Measurements from ENCODE around the gene TMUB2. TPM values are rescaled to one million over a fixed set of nuclear protein-coding genes. Genes with fewer than 3 reads are reported as not detected.

Gene TMUB2
- total RNA-seq, 1 donor from 2014 or later, result 33.5 TPM

GRCh38 chr17:44197980-44198720 is 11.4 kb downstream of the TMUB2 start:
- H3K4me3 Mint-ChIP-seq, result peak overlapping the region; percentile 87
- H3K9me3 Mint-ChIP-seq, result no peaks in the 10 kb centered on the region
- no peaks in the 10 kb centered on the region for H3K27me3 Mint-ChIP-seq (ENCODE audit: low read depth)
- peaks cover 3% of the 10 kb centered on the region for H3K36me3 Mint-ChIP-seq (ENCODE audit: low read depth)
- peak overlapping the region; percentile 62 for H3K27ac Mint-ChIP-seq (ENCODE audit: unreplicated experiment)
- peaks cover 24% of the 10 kb centered on the region for H3K4me1 Mint-ChIP-seq
- no peak for TF ChIP-seq CTCF (conservative IDR thresholded peaks at IDR 0.05)
- no peak for DNase-seq (ENCODE audit: low read depth, low spot score)

- H3K9me3 Mint-ChIP-seq, result no peaks in the 10 kb centered on the region
- TF ChIP-seq CTCF (conservative IDR thresholded peaks at IDR 0.05), result no peak
- peaks cover 30% of the 10 kb centered on the region for H3K4me1 Mint-ChIP-seq
- peak; percentile 41 for DNase-seq (ENCODE audit: low read depth, low spot score)
- peaks cover 3% of the 10 kb centered on the region for H3K36me3 Mint-ChIP-seq (ENCODE audit: low read depth)
- H3K4me3 Mint-ChIP-seq, result peak overlapping the region; percentile 87
- H3K27me3 Mint-ChIP-seq (ENCODE audit: low read depth), result no peaks in the 10 kb centered on the region
- H3K27ac Mint-ChIP-seq (ENCODE audit: unreplicated experiment), result peak overlapping the region; percentile 62
These were observed 12.2 kb downstream of the TMUB2 start for GRCh38 chr17:44198721-44199552.

GRCh38 chr17:44199553-44200477 is 13.0 kb downstream of the TMUB2 start, which contains the start of gene ATXN7L3:
Gene ATXN7L3, minus strand, starts transcription at chr17:44199884. Its CDS starts 1,814 bp downstream, at chr17:44198070.
- Mint-ChIP-seq H3K4me3 (peak within 1 kb of the TSS; percentile 91), H3K9me3 (no peaks in the 10 kb centered on the region), H3K4me1 (peaks cover 31% of the 10 kb centered on the region), H3K27ac (ENCODE audit: unreplicated experiment) (peak within 1 kb of the TSS; percentile 76), H3K36me3 (ENCODE audit: low read depth) (peaks cover 3% of the 10 kb centered on the region), H3K27me3 (ENCODE audit: low read depth) (no peaks in the 10 kb centered on the region)
- TF ChIP-seq CTCF (conservative IDR thresholded peaks at IDR 0.05), result no peak
- peak; percentile 93 for DNase-seq (ENCODE audit: low read depth, low spot score)

GRCh38 chr17:44200478-44201155 is 13.8 kb downstream of the TMUB2 start:
- Mint-ChIP-seq H3K27ac (ENCODE audit: unreplicated experiment) (peak overlapping the region; percentile 76), H3K9me3 (no peaks in the 10 kb centered on the region), H3K36me3 (ENCODE audit: low read depth) (no peaks in the 10 kb centered on the region), H3K4me1 (peaks cover 31% of the 10 kb centered on the region), H3K4me3 (peak overlapping the region; percentile 91), H3K27me3 (ENCODE audit: low read depth) (no peaks in the 10 kb centered on the region)
- no peak for DNase-seq (ENCODE audit: low read depth, low spot score)
- no peak for TF ChIP-seq CTCF (conservative IDR thresholded peaks at IDR 0.05)

Data from neural crest cell (in vitro differentiated cells).